GM12878 (cell line): ENCODE results near the gene STRBP. TPM values are rescaled to one million over a fixed set of nuclear protein-coding genes. Genes with fewer than 3 reads are reported as not detected.
A peak's percentile ranks its signal among the peaks of the same experiment; 100 is the strongest.

ENCODE experiments used
- ATAC-seq: fragments of 200-7000 bp; cut with Tn5 transposase; 3 replicates; pipeline ENCODE4 v1.9.1; 2020; ENCODE audit warnings: mild to moderate bottlenecking, moderate library complexity
- BruUV-seq: library from RNA; stranded (reverse); fragments of 400-500 nt; replicated peaks from 2 replicates; lab custom pipeline; 2021; lab: Mats Ljungman, UMichigan
- CTCF ChIA-PET: fragments of 300-600 bp; sonication (Branson Sonifier 250); formaldehyde crosslinking; extraction: SDS; loops from one replicate; lab custom pipeline; 2021; ENCODE audit warnings: inconsistent platforms; lab: Yijun Ruan, JAX
- POLR2A ChIA-PET: fragments of 350-600 bp; formaldehyde crosslinking; extraction: SDS; loops from one replicate; lab custom pipeline; 2021; ENCODE audit warnings: inconsistent platforms; lab: Charles Lee
- RAD21 ChIA-PET: fragments of 300-600 bp; sonication (Branson Sonifier 250); formaldehyde crosslinking; loops from one replicate; lab custom pipeline; 2023; ENCODE audit warnings: antibody characterized with exemption; ENCODE audit not compliant: unreplicated experiment; lab: Charles Lee
- SMC1A ChIA-PET: fragments of 300-600 bp; sonication (Branson Sonifier 250); formaldehyde crosslinking; loops from one replicate; lab custom pipeline; 2023; ENCODE audit not compliant: unreplicated experiment, uncharacterized antibody; lab: Charles Lee
- DNase-seq: peaks from one replicate; pipeline ENCODE4 v3.0.0-alpha.2; 2011; ENCODE audit warnings: low read depth, low spot score
- FAIRE-seq: peaks from 3 replicates; lab custom pipeline; 2011; peaks lifted over from hg19 to GRCh38; lab: Jason Lieb, UNC
- H2AFZ ChIP-seq: 2 replicates; pipeline ENCODE4 v1.6.0; 2011; ENCODE audit warnings: low read depth, low read length, control low read depth; ENCODE audit not compliant: control insufficient read depth
- H3K27ac ChIP-seq: 2 replicates; pipeline ENCODE4 v1.5.1; 2011; ENCODE audit warnings: control low read depth; ENCODE audit not compliant: control insufficient read depth, insufficient read depth
- H3K27me3 ChIP-seq, 2 experiments: replicated peaks in 1 of 2; 2 replicates each; pipeline versions ENCODE4 v1.6.0 to v1.6.1; 2011; ENCODE audit warnings: low read length in 1 of 2; ENCODE audit not compliant: control insufficient read depth in 2 of 2, insufficient read depth in 2 of 2
- H3K36me3 ChIP-seq, 2 experiments: 2 replicates each; pipeline ENCODE4 v1.5.1; 2011; ENCODE audit warnings: low read length in 1 of 2; ENCODE audit not compliant: control insufficient read depth in 2 of 2, insufficient read depth in 2 of 2
- H3K4me1 ChIP-seq: 2 replicates; pipeline ENCODE4 v1.6.1; 2011; ENCODE audit warnings: mild to moderate bottlenecking, low read length, moderate library complexity, mixed read lengths; ENCODE audit not compliant: control insufficient read depth, insufficient read depth
- H3K4me2 ChIP-seq: 2 replicates; pipeline ENCODE4 v1.6.0; 2011; ENCODE audit warnings: control low read depth; ENCODE audit not compliant: control insufficient read depth, insufficient read depth
- H3K4me3 ChIP-seq: fragments of 200-600 bp; sonication (generic); 2 replicates; pipeline ENCODE4 v1.5.1; 2016
- H3K79me2 ChIP-seq: 2 replicates; pipeline ENCODE4 v1.6.0; 2011; ENCODE audit warnings: low read length; ENCODE audit not compliant: control insufficient read depth, insufficient read depth
- H3K9ac ChIP-seq: 2 replicates; pipeline ENCODE4 v1.8.0; 2011; ENCODE audit warnings: low read length, control low read depth, mixed read lengths; ENCODE audit not compliant: control insufficient read depth, insufficient read depth
- H3K9me3 ChIP-seq: replicated peaks from 3 replicates; pipeline ENCODE4 v1.5.1; 2011; ENCODE audit warnings: mild to moderate bottlenecking, low read length; ENCODE audit not compliant: control insufficient read depth, insufficient read depth
- H4K20me1 ChIP-seq: 2 replicates; pipeline ENCODE4 v1.6.0; 2011; ENCODE audit not compliant: control insufficient read depth, insufficient read depth
- BACH1 ChIP-seq: fragments of 450-650 bp; IDR thresholded peaks from 2 replicates; pipeline ENCODE4 v1.6.1; 2017; ENCODE audit warnings: mild to moderate bottlenecking, borderline replicate concordance
- CHD1 ChIP-seq: IDR thresholded peaks from 2 replicates; pipeline ENCODE4 v1.6.1; 2012; ENCODE audit warnings: low read depth, low read length, improper control_type of control experiment
- E4F1 ChIP-seq: fragments of 450-650 bp; IDR thresholded peaks from 2 replicates; pipeline ENCODE4 v1.6.1; 2018; ENCODE audit warnings: borderline replicate concordance, mild to moderate bottlenecking; ENCODE audit not compliant: partially characterized antibody
- ELK1 ChIP-seq: IDR thresholded peaks from 2 replicates; pipeline ENCODE4 v1.6.1; 2012; ENCODE audit warnings: low read depth, low read length, improper control_type of control experiment
- ESRRA ChIP-seq: IDR thresholded peaks from 2 replicates; pipeline ENCODE4 v1.6.1; 2012; ENCODE audit warnings: mild to moderate bottlenecking, low read length, improper control_type of control experiment
- GABPA ChIP-seq: IDR thresholded peaks from 2 replicates; pipeline ENCODE4 v1.6.1; 2014; ENCODE audit warnings: antibody characterized with exemption, low read depth, mild to moderate bottlenecking, inconsistent platforms
- RAD51 ChIP-seq: fragments of 450-650 bp; IDR thresholded peaks from 2 replicates; pipeline ENCODE4 v1.6.1; 2016; ENCODE audit warnings: moderate library complexity, mild to moderate bottlenecking, inconsistent platforms
- RELA ChIP-seq: fragments of 450-650 bp; IDR thresholded peaks from 2 replicates; pipeline ENCODE4 v1.8.0; 2014; ENCODE audit warnings: borderline replicate concordance; ENCODE audit not compliant: partially characterized antibody
- SREBF2 ChIP-seq: IDR thresholded peaks from 2 replicates; pipeline ENCODE4 v1.6.1; 2012; ENCODE audit warnings: mild to moderate bottlenecking, low read length
- TBL1XR1 ChIP-seq: IDR thresholded peaks from 2 replicates; pipeline ENCODE4 v1.6.1; 2012; ENCODE audit warnings: low read depth, low read length, improper control_type of control experiment
- ZNF274 ChIP-seq: IDR thresholded peaks from one replicate; pipeline ENCODE4 v1.8.0; 2011; ENCODE audit not compliant: insufficient read length, insufficient read depth
- WGBS: methylation state at CpG from one replicate; pipeline ENCODE4 v1.1.6; 2016; ENCODE audit warnings: low lambda C conversion rate; ENCODE audit not compliant: insufficient replicate concordance, insufficient coverage; ENCODE audit errors: missing lambda C conversion rate; 5-methylcytosine and 5-hydroxymethylcytosine counted together
- in situ Hi-C: fragments of 300-500 bp; cut with MboI; formaldehyde crosslinking; loops from 9 replicates; pipeline ENCODE4 v1.14.3; 2018; ENCODE audit warnings: mixed read lengths
- intact Hi-C: fragments of 100-400 bp; cut with micrococcal nuclease; formaldehyde crosslinking; loops from one replicate; pipeline ENCODE4 v1.14.2; 2022; ENCODE audit not compliant: unreplicated experiment
- polyA plus RNA-seq, 11 experiments: library from polyadenylated mRNA; depleted of rRNA in 4 of 11; unstranded in 6 of 11; stranded (reverse) in 5 of 11; fragments of >200 nt; fragmentation: Nextera tagmentation in 4 of 11; fragmentation: Illumina TruSeq in 1 of 11; extraction: Ambion mirVana in 4 of 11; extraction: Trizol in 1 of 11; gene quantifications; 1 replicate in 1 of 11; 2 replicates in 10 of 11; pipeline versions ENCODE4 v1.2.1 to v1.2.3, GENCODE V29; 2011 to 2016; ENCODE audit warnings: inconsistent platforms in 2 of 11, missing spikeins in 2 of 11, low read depth in 1 of 11
- total RNA-seq, 4 experiments: library from RNA; depleted of rRNA in 3 of 4; stranded (reverse); fragments of >200 nt in 3 of 4; fragmentation: Illumina TruSeq in 1 of 4; extraction: Trizol in 1 of 4; gene quantifications; 2 replicates each; pipeline versions ENCODE4 v1.2.1 to v1.2.3, GENCODE V29; 2013 to 2021

Gene STRBP
- total and polyA plus RNA-seq, 10 of the 15 experiments (the other 5 are each of a cell fraction or from before 2014, with no cell fraction given) = 31.0 to 96.8 (median 71.4) TPM

- in situ Hi-C loops = no loop called here
- TF ChIP-seq SREBF2 (no peak), ESRRA (no peak), BACH1 (no peak), TBL1XR1 (no peak), RELA (no peak)
- DNase-seq = no peak
- H3K27me3 ChIP-seq = no peaks in the 10 kb centered on the region
- peaks cover 0 to 11% of the 10 kb centered on the region in 2 experiments; a peak in 3 of 4 replicates for H3K36me3 ChIP-seq
- ChIA-PET SMC1A (interaction anchor here (2.1 kb wide), 1 partner anchor 263 kb away, joined by 21 read pairs; no protein-coding TSS in a partner anchor), RAD21 (interaction anchor here (6.5 kb wide), 1 partner anchor 264 kb away, joined by 47 read pairs; no protein-coding TSS in a partner anchor), POLR2A (no interaction called here), CTCF (interaction anchor here (1.6 to 2.6 kb wide), 4 partner anchors 8 to 268 kb away, joined by 3 to 10 read pairs (median 6); no protein-coding TSS in a partner anchor)
- no peak overlapping the region for H2AFZ ChIP-seq
- H3K4me1 ChIP-seq = no peaks in the 10 kb centered on the region; the same call in 1 of the 2 replicates
- no peaks in the 10 kb centered on the region for H4K20me1 ChIP-seq
- intact Hi-C loops = no loop called here
- no peaks in the 10 kb centered on the region for H3K9me3 ChIP-seq
- ATAC-seq = no peak
- FAIRE-seq = no peak
- H3K27ac ChIP-seq = no peak overlapping the region
- 96% methylated on average over 2 of the region's 2 CpGs for WGBS
- H3K9ac ChIP-seq = no peak overlapping the region
- BruUV-seq = no TSS peak
- H3K79me2 ChIP-seq = no peaks in the 10 kb centered on the region
- H3K4me3 ChIP-seq = no peak overlapping the region
- H3K4me2 ChIP-seq = no peak overlapping the region
These were observed 182.5 kb downstream of the STRBP start for GRCh38 chr9:123085916-123086315.

- no peaks in the 10 kb centered on the region for H4K20me1 ChIP-seq
- peak; percentile 49 for FAIRE-seq
- H3K9me3 ChIP-seq = no peaks in the 10 kb centered on the region
- ChIA-PET POLR2A (no interaction called here), RAD21 (interaction anchor here (1.0 to 6.5 kb wide), 2 partner anchors 141 to 265 kb away, joined by 4 to 47 read pairs; no protein-coding TSS in a partner anchor), CTCF (interaction anchor here (1.0 to 5.8 kb wide), 8 partner anchors 9 to 265 kb away, joined by 3 to 115 read pairs (median 4); no protein-coding TSS in a partner anchor), SMC1A (interaction anchor here (0.8 to 3.6 kb wide), 6 partner anchors 8 to 265 kb away, joined by 3 to 21 read pairs (median 3); no protein-coding TSS in a partner anchor)
- no peaks in the 10 kb centered on the region for H3K79me2 ChIP-seq
- H3K9ac ChIP-seq = no peak overlapping the region
- H3K4me2 ChIP-seq = no peak overlapping the region
- 89% methylated on average over 1 of the region's 1 CpG for WGBS
- no peak for DNase-seq
- H3K36me3 ChIP-seq = peaks cover 0 to 11% of the 10 kb centered on the region in 2 experiments
- BruUV-seq = no TSS peak
- H2AFZ ChIP-seq = no peak overlapping the region
- no peaks in the 10 kb centered on the region for H3K27me3 ChIP-seq
- no peaks in the 10 kb centered on the region for H3K4me1 ChIP-seq
- H3K27ac ChIP-seq = no peak overlapping the region
- intact Hi-C loops = loop anchor here (5.0 kb wide), 1 partner anchor 143 kb away; no protein-coding TSS in a partner anchor
- in situ Hi-C loops = loop anchor here (5.0 kb wide), 1 partner anchor 268 kb away; no protein-coding TSS in a partner anchor
- no peak overlapping the region for H3K4me3 ChIP-seq
- no peak for ATAC-seq
- TF ChIP-seq ELK1 (no peak), CHD1 (no peak), E4F1 (no peak), GABPA (no peak), ZNF274 (no peak), RAD51 (no peak)
These were observed 184.1 kb downstream of the STRBP start for GRCh38 chr9:123084256-123084655.
